NT2/D1 (cell line): Measurements from ENCODE around the gene MVD.

ENCODE experiments used
- DNase-seq: peaks from one replicate; pipeline ENCODE4 v3.0.0-alpha.2; 2011; ENCODE audit warnings: low read depth, low spot score
- H3K27me3 ChIP-seq: 2 replicates; pipeline ENCODE4 v1.6.0; 2011; ENCODE audit warnings: mild to moderate bottlenecking; ENCODE audit not compliant: insufficient read length, insufficient read depth
- H3K36me3 ChIP-seq: 2 replicates; pipeline ENCODE4 v1.6.1; 2011; ENCODE audit warnings: mild to moderate bottlenecking, low read length, mixed read lengths; ENCODE audit not compliant: insufficient read depth, insufficient read length
- H3K4me1 ChIP-seq: 2 replicates; pipeline ENCODE4 v1.5.1; 2011; ENCODE audit not compliant: insufficient read depth, insufficient read length
- H3K4me3 ChIP-seq: 2 replicates; pipeline ENCODE4 v1.5.1; 2011; ENCODE audit warnings: low read depth; ENCODE audit not compliant: insufficient read length
- H3K9ac ChIP-seq: 2 replicates; pipeline ENCODE4 v1.6.0; 2011; ENCODE audit warnings: low read depth; ENCODE audit not compliant: insufficient read length
- H3K9me3 ChIP-seq: 2 replicates; pipeline ENCODE4 v1.5.1; 2011; ENCODE audit warnings: mild to moderate bottlenecking, low read length; ENCODE audit not compliant: insufficient read depth
- SUZ12 ChIP-seq: IDR thresholded peaks from 2 replicates; pipeline ENCODE4 v1.6.1; 2011; ENCODE audit not compliant: insufficient read length, insufficient read depth; ENCODE audit errors: extremely low read depth
- YY1 ChIP-seq: IDR thresholded peaks from 2 replicates; pipeline ENCODE4 v1.6.1; 2011; ENCODE audit not compliant: insufficient read length, insufficient read depth
- ZNF274 ChIP-seq: IDR thresholded peaks from 2 replicates; pipeline ENCODE4 v1.6.1; 2011; ENCODE audit warnings: mild to moderate bottlenecking, low read depth, low read length

Gene MVD

GRCh38 chr16:88647178-88648070 is 15.5 kb downstream of the MVD start:
- H3K9ac ChIP-seq: peak overlapping the region; percentile 50
- no peaks in the 10 kb centered on the region for H3K27me3 ChIP-seq
- no peak overlapping the region for H3K4me3 ChIP-seq
- H3K9me3 ChIP-seq: no peaks in the 10 kb centered on the region
- H3K4me1 ChIP-seq: peaks cover 17% of the 10 kb centered on the region
- peaks cover 63% of the 10 kb centered on the region for H3K36me3 ChIP-seq
- no peak for DNase-seq
- TF ChIP-seq ZNF274 (no peak), SUZ12 (no peak), YY1 (no peak)

- Histone ChIP-seq H3K36me3 (peaks cover 56% of the 10 kb centered on the region), H3K9ac (no peak overlapping the region), H3K4me1 (peaks cover 15% of the 10 kb centered on the region), H3K27me3 (no peaks in the 10 kb centered on the region), H3K9me3 (no peaks in the 10 kb centered on the region), H3K4me3 (no peak overlapping the region)
- TF ChIP-seq YY1 (no peak), ZNF274 (no peak), SUZ12 (no peak)
- no peak for DNase-seq
These were observed 16.4 kb downstream of the MVD start for GRCh38 chr16:88646345-88647034.

- TF ChIP-seq YY1 (no peak), SUZ12 (no peak), ZNF274 (no peak)
- Histone ChIP-seq H3K9me3 (no peaks in the 10 kb centered on the region), H3K4me3 (no peak overlapping the region), H3K36me3 (peaks cover 56% of the 10 kb centered on the region), H3K4me1 (peaks cover 13% of the 10 kb centered on the region), H3K9ac (no peak overlapping the region), H3K27me3 (no peaks in the 10 kb centered on the region)
- DNase-seq: no peak
These were observed 16.9 kb downstream of the MVD start for GRCh38 chr16:88645941-88646340.

- Histone ChIP-seq H3K9ac (no peak overlapping the region), H3K36me3 (peaks cover 56% of the 10 kb centered on the region), H3K4me1 (peaks cover 18% of the 10 kb centered on the region), H3K27me3 (peaks cover 2% of the 10 kb centered on the region), H3K4me3 (no peak overlapping the region), H3K9me3 (no peaks in the 10 kb centered on the region)
- TF ChIP-seq SUZ12 (no peak), ZNF274 (no peak), YY1 (no peak)
- DNase-seq: no peak
These were observed 17.4 kb downstream of the MVD start for GRCh38 chr16:88645455-88645854.

- no peak overlapping the region for H3K9ac ChIP-seq
- peaks cover 28% of the 10 kb centered on the region for H3K4me1 ChIP-seq
- no peaks in the 10 kb centered on the region for H3K9me3 ChIP-seq
- TF ChIP-seq ZNF274: no peak
- no peak for TF ChIP-seq SUZ12
- TF ChIP-seq YY1: no peak
- H3K4me3 ChIP-seq: no peak overlapping the region
- peaks cover 49% of the 10 kb centered on the region for H3K36me3 ChIP-seq
- H3K27me3 ChIP-seq: peaks cover 15% of the 10 kb centered on the region
- DNase-seq: no peak
These were observed 19.3 kb downstream of the MVD start for GRCh38 chr16:88643644-88643932.

GRCh38 chr16:88642881-88643643 is 19.8 kb downstream of the MVD start:
- H3K9me3 ChIP-seq: no peaks in the 10 kb centered on the region
- DNase-seq: no peak
- peaks cover 33% of the 10 kb centered on the region for H3K4me1 ChIP-seq
- no peak overlapping the region for H3K4me3 ChIP-seq
- TF ChIP-seq SUZ12 (no peak), YY1 (no peak), ZNF274 (no peak)
- H3K36me3 ChIP-seq: peaks cover 47% of the 10 kb centered on the region
- no peak overlapping the region for H3K9ac ChIP-seq
- peaks cover 15% of the 10 kb centered on the region for H3K27me3 ChIP-seq
